ENCODE measurements around the gene ADGRF5. TPM values are rescaled to one million over a fixed set of nuclear protein-coding genes. Genes with fewer than 3 reads are reported as not detected.
"Not testable (repeated sequence)": the region's sequence is repeated elsewhere in the genome, so short reads cannot be mapped to it uniquely, and the experiment has no call there.

ADGRF5 gene
- total and polyA plus RNA-seq, 12 donors, result 13.3 to 98.5 (median 39.3) TPM

- Histone ChIP-seq H3K9me3 (replicated peaks in 1 of 3) (no peaks in the 10 kb centered on the region), H3K36me3 (replicated peaks in 1 of 2) (no peaks in the 10 kb centered on the region), H3K4me3 (no peak overlapping the region), H3K27me3 (no peaks in the 10 kb centered on the region), H3K27ac (no peak overlapping the region), H3K4me1 (replicated peaks in 1 of 2) (peaks cover 0 to 3% of the 10 kb centered on the region in 2 donors)
- 56 to 68% (median 62%) methylated on average over 5 of the region's 5 CpGs for WGBS, 4 donors
- DNase-seq, result no peak
- intact Hi-C loops (cut with DNase I), result loop anchor here (5.0 to 10.0 kb wide), 3 partner anchors 138 to 198 kb away; partner anchors contain the start of gene ADGRF1 (in 1 of the 2)
- TF ChIP-seq POLR2A (IDR thresholded peaks at IDR 0.05) (no peak), CTCF (IDR thresholded peaks at IDR 0.05) (no peak)
Observed at GRCh38 chr6:46849361-46849690, 72.4 kb downstream of the ADGRF5 start.

GRCh38 chr6:46848684-46849360, 72.9 kb downstream of the ADGRF5 start:
- no peaks in the 10 kb centered on the region for H3K27me3 ChIP-seq
- H3K4me1 ChIP-seq (replicated peaks in 1 of 2), result peaks cover 0 to 3% of the 10 kb centered on the region in 2 donors
- no peak overlapping the region for H3K4me3 ChIP-seq
- WGBS, 4 donors, result 7 to 10% (median 9%) methylated on average over 16 to 25 of the region's 25 CpGs
- intact Hi-C loops (cut with DNase I), result loop anchor here (5.0 to 10.0 kb wide), 3 partner anchors 138 to 198 kb away; partner anchors contain the start of gene ADGRF1 (in 1 of the 2)
- H3K36me3 ChIP-seq (replicated peaks in 1 of 2), result no peaks in the 10 kb centered on the region
- no peak overlapping the region for H3K27ac ChIP-seq
- H3K9me3 ChIP-seq (replicated peaks in 1 of 3), result no peaks in the 10 kb centered on the region
- peak; percentile 63 to 93 (median 85) for DNase-seq
- TF ChIP-seq CTCF (IDR thresholded peaks at IDR 0.05) (peak; percentile 75 to 97 (median 92)), POLR2A (IDR thresholded peaks at IDR 0.05) (no peak)

DNA sequence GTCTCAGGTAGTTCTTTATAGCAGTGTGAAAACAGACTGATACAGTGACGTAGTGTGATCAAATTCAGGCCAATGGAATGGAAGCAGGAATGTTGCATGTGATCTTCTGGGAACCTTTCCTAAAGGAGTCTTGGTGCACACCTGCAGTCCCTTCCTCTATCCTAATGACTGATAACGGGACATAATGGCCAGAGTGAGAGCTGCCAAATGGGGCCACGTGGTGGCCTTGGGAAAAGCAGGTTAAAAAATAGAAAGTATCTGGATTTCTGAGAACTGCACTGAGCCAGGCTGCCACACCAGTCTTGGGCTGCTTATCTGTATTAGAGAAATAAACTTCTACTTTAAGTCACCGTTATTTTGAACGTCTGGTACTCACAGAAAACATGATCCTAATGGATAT, 76.6 kb downstream of the ADGRF5 start:
- Histone ChIP-seq H3K4me3 (no peak overlapping the region), H3K4me1 (replicated peaks in 1 of 2) (no peaks in the 10 kb centered on the region), H3K9me3 (replicated peaks in 1 of 3) (peaks cover 0 to 4% (median 0%) of the 10 kb centered on the region in 3 donors), H3K27me3 (no peaks in the 10 kb centered on the region), H3K36me3 (replicated peaks in 1 of 2) (no peaks in the 10 kb centered on the region), H3K27ac (no peak overlapping the region)
- no peak for TF ChIP-seq CTCF (IDR thresholded peaks at IDR 0.05)
- TF ChIP-seq POLR2A (IDR thresholded peaks at IDR 0.05), result no peak
- 50 to 57% (median 53%) methylated on average over 5 of the region's 5 CpGs for WGBS, 4 donors
- DNase-seq, result no peak
- intact Hi-C loops (cut with DNase I), result loop anchor here (5.0 to 10.0 kb wide), 3 partner anchors 142 to 202 kb away; partner anchors contain the start of gene ADGRF1 (in 1 of the 2)

DNA sequence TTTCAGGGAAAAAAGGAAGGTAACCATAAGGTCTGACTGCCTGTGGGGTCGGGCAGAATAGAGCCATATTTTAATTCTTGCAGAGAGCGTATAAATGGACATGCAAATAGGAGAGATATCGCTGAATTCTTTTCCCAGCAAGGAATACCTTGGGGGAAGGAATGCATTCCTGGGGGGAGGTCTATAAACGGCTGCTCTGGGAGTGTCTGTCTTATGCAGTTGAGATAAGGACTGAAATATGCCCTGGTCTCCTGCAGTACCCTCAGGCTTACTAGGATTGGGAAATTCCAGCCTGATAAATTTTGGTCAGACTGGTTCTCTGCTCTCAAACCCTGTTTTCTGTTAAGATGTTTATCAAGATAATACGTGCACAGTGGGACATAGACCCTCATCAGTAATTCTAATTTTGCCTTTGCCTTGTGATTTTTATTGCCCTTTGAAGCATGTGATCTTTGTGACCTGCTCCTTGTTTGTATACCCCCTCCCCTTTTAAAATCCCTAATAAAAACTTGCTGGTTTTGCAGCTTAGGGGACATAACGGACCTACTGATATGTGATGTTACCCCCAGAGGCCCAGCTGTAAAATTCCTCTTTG, 79.4 kb downstream of the ADGRF5 start:
- not testable (repeated sequence) for H3K27me3 ChIP-seq; H3K4me1 ChIP-seq (replicated peaks in 1 of 2); H3K4me3 ChIP-seq; H3K9me3 ChIP-seq (replicated peaks in 1 of 3); DNase-seq; H3K27ac ChIP-seq; H3K36me3 ChIP-seq (replicated peaks in 1 of 2)
- intact Hi-C loops (cut with DNase I), result loop anchor here in 1 of 2 donors (10.0 kb wide), 1 partner anchor 202 kb away; the partner anchor contains the start of gene ADGRF1
- 76 to 89% (median 81%) methylated on average over 6 of the region's 6 CpGs for WGBS, 4 donors

Measured in adrenal gland (tissue), 12 donors.